Dedifferentiated amniotic fluid mesenchymal stem cell (primary cell): ENCODE results near the gene OVAAL.
"Not testable (repeated sequence)": the region's sequence is repeated elsewhere in the genome, so short reads cannot be mapped to it uniquely, and the experiment has no call there.

ENCODE experiments used
- DNase-seq: peaks from one replicate; pipeline ENCODE4 v3.0.0-alpha.2; 2016; ENCODE audit errors: extremely low spot score

OVAAL gene

GRCh38 chr1:180540697-180541594 is 17.8 kb upstream of the OVAAL start:
- DNase-seq, result no peak

- DNase-seq, result no peak
Observed at GRCh38 chr1:180542113-180542837, 16.5 kb upstream of the OVAAL start.

GRCh38 chr1:180542838-180543145 is 16.0 kb upstream of the OVAAL start:
- DNase-seq, result no peak

- no peak for DNase-seq
Observed at GRCh38 chr1:180544050-180544449, 14.7 kb upstream of the OVAAL start.

- DNase-seq, result no peak
Observed at GRCh38 chr1:180545991-180546390, 12.8 kb upstream of the OVAAL start.

GRCh38 chr1:180548686-180549317 is 10.0 kb upstream of the OVAAL start:
- DNase-seq, result no peak

- DNase-seq, result not testable (repeated sequence)
Observed at GRCh38 chr1:180549770-180550169, 9.0 kb upstream of the OVAAL start.

GRCh38 chr1:180550241-180550640 is 8.5 kb upstream of the OVAAL start:
- no peak for DNase-seq

GRCh38 chr1:180551997-180552396 is 6.8 kb upstream of the OVAAL start:
- no peak for DNase-seq

- not testable (repeated sequence) for DNase-seq
Observed at GRCh38 chr1:180553046-180553445, 5.7 kb upstream of the OVAAL start.

- DNase-seq, result no peak
Observed at GRCh38 chr1:180555411-180555810, 3.4 kb upstream of the OVAAL start.

GRCh38 chr1:180560200-180560867 is 1.6 kb downstream of the OVAAL start:
- no peak for DNase-seq

- DNase-seq, result peak; percentile 65
Observed at GRCh38 chr1:180560868-180561600, 2.3 kb downstream of the OVAAL start.

- no peak for DNase-seq
Observed at GRCh38 chr1:180562640-180563025, 3.9 kb downstream of the OVAAL start.

GRCh38 chr1:180563026-180563827 is 4.5 kb downstream of the OVAAL start:
- DNase-seq, result peak; percentile 64

- no peak for DNase-seq
Observed at GRCh38 chr1:180565121-180565871, 6.5 kb downstream of the OVAAL start.

GRCh38 chr1:180566026-180566425 is 7.3 kb downstream of the OVAAL start:
- no peak for DNase-seq

- DNase-seq, result no peak
Observed at GRCh38 chr1:180566495-180566894, 7.7 kb downstream of the OVAAL start.

- DNase-seq, result no peak
Observed at GRCh38 chr1:180567654-180568053, 8.9 kb downstream of the OVAAL start.

GRCh38 chr1:180568184-180568583 is 9.4 kb downstream of the OVAAL start:
- DNase-seq, result no peak
